ENCODE measurements around the gene BMERB1. TPM values are rescaled to one million over a fixed set of nuclear protein-coding genes. Genes with fewer than 3 reads are reported as not detected.

The BMERB1 gene
- total and polyA plus RNA-seq, 9 of the 15 experiments (the other 6 are each of a cell fraction or from before 2014, with no cell fraction given) = 0.29 to 2.9 (median 0.94) TPM

DNA sequence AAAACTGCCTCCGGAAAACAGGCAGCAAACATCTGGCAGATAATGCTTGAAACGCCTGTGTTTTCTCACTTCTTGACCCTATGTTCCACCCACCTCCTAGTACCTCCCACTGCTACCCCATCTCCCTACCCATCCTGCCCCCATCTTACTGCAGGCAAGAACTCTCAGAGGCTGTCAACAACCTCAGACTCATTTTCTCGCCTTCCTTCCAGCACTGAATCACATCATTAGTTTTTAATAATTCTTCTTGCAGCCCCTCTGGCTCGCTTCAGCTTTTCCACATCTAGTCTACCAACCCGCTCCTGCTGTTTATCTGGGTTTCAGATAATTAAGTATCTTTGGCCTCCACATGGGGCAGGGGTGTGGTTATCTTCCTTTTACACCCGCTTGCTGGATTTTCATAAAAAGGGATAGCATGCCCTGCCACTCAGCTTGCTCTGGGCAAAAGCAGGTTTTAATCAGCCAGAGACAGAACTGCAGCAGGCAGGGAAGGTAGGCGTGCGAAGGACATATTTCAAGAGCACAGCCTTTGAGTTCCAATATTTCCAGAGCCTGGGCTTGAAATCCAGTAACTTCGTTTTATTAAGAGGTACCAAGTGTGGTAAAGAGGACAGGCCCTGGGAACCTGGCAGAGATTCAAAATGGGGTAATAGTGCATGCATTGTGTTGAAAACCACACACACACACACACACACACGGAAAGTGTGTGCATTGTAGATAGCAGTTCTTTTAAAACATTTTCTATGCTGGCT lies 87.5 kb downstream of the BMERB1 start (continued):
- TF ChIP-seq, protein P1, sequence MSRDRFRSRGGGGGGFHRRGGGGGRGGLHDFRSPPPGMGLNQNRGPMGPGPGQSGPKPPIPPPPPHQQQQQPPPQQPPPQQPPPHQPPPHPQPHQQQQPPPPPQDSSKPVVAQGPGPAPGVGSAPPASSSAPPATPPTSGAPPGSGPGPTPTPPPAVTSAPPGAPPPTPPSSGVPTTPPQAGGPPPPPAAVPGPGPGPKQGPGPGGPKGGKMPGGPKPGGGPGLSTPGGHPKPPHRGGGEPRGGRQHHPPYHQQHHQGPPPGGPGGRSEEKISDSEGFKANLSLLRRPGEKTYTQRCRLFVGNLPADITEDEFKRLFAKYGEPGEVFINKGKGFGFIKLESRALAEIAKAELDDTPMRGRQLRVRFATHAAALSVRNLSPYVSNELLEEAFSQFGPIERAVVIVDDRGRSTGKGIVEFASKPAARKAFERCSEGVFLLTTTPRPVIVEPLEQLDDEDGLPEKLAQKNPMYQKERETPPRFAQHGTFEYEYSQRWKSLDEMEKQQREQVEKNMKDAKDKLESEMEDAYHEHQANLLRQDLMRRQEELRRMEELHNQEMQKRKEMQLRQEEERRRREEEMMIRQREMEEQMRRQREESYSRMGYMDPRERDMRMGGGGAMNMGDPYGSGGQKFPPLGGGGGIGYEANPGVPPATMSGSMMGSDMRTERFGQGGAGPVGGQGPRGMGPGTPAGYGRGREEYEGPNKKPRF (IDR thresholded peaks at IDR 0.05; ENCODE audit: low read depth, low read length) = no peak
- TF ChIP-seq, protein P2, sequence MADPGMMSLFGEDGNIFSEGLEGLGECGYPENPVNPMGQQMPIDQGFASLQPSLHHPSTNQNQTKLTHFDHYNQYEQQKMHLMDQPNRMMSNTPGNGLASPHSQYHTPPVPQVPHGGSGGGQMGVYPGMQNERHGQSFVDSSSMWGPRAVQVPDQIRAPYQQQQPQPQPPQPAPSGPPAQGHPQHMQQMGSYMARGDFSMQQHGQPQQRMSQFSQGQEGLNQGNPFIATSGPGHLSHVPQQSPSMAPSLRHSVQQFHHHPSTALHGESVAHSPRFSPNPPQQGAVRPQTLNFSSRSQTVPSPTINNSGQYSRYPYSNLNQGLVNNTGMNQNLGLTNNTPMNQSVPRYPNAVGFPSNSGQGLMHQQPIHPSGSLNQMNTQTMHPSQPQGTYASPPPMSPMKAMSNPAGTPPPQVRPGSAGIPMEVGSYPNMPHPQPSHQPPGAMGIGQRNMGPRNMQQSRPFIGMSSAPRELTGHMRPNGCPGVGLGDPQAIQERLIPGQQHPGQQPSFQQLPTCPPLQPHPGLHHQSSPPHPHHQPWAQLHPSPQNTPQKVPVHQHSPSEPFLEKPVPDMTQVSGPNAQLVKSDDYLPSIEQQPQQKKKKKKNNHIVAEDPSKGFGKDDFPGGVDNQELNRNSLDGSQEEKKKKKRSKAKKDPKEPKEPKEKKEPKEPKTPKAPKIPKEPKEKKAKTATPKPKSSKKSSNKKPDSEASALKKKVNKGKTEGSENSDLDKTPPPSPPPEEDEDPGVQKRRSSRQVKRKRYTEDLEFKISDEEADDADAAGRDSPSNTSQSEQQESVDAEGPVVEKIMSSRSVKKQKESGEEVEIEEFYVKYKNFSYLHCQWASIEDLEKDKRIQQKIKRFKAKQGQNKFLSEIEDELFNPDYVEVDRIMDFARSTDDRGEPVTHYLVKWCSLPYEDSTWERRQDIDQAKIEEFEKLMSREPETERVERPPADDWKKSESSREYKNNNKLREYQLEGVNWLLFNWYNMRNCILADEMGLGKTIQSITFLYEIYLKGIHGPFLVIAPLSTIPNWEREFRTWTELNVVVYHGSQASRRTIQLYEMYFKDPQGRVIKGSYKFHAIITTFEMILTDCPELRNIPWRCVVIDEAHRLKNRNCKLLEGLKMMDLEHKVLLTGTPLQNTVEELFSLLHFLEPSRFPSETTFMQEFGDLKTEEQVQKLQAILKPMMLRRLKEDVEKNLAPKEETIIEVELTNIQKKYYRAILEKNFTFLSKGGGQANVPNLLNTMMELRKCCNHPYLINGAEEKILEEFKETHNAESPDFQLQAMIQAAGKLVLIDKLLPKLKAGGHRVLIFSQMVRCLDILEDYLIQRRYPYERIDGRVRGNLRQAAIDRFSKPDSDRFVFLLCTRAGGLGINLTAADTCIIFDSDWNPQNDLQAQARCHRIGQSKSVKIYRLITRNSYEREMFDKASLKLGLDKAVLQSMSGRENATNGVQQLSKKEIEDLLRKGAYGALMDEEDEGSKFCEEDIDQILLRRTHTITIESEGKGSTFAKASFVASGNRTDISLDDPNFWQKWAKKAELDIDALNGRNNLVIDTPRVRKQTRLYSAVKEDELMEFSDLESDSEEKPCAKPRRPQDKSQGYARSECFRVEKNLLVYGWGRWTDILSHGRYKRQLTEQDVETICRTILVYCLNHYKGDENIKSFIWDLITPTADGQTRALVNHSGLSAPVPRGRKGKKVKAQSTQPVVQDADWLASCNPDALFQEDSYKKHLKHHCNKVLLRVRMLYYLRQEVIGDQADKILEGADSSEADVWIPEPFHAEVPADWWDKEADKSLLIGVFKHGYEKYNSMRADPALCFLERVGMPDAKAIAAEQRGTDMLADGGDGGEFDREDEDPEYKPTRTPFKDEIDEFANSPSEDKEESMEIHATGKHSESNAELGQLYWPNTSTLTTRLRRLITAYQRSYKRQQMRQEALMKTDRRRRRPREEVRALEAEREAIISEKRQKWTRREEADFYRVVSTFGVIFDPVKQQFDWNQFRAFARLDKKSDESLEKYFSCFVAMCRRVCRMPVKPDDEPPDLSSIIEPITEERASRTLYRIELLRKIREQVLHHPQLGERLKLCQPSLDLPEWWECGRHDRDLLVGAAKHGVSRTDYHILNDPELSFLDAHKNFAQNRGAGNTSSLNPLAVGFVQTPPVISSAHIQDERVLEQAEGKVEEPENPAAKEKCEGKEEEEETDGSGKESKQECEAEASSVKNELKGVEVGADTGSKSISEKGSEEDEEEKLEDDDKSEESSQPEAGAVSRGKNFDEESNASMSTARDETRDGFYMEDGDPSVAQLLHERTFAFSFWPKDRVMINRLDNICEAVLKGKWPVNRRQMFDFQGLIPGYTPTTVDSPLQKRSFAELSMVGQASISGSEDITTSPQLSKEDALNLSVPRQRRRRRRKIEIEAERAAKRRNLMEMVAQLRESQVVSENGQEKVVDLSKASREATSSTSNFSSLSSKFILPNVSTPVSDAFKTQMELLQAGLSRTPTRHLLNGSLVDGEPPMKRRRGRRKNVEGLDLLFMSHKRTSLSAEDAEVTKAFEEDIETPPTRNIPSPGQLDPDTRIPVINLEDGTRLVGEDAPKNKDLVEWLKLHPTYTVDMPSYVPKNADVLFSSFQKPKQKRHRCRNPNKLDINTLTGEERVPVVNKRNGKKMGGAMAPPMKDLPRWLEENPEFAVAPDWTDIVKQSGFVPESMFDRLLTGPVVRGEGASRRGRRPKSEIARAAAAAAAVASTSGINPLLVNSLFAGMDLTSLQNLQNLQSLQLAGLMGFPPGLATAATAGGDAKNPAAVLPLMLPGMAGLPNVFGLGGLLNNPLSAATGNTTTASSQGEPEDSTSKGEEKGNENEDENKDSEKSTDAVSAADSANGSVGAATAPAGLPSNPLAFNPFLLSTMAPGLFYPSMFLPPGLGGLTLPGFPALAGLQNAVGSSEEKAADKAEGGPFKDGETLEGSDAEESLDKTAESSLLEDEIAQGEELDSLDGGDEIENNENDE (IDR thresholded peaks at IDR 0.05; ENCODE audit: low read depth, low read length) = no peak
- no peak for TF ChIP-seq NFE2 (IDR thresholded peaks at IDR 0.05; ENCODE audit: low read depth)
- no peak for TF ChIP-seq SNRNP70 (optimal IDR thresholded peaks at IDR 0.05; ENCODE audit: low read depth, low read length)
- TF ChIP-seq RFX5 (IDR thresholded peaks at IDR 0.05; ENCODE audit: low read depth, low read length) = no peak
- TF ChIP-seq TBP (optimal IDR thresholded peaks at IDR 0.05; ENCODE audit: low read depth, low read length) = peak; percentile 4
- TF ChIP-seq ZNF431 (CRISPR knock-in tag; IDR thresholded peaks at IDR 0.05) = no peak
- TF ChIP-seq ZNF134 (CRISPR knock-in tag; conservative IDR thresholded peaks at IDR 0.05) = peak; percentile 40; the same call in 1 of the 2 replicates
- no peak for TF ChIP-seq ILK (tag; IDR thresholded peaks at IDR 0.05; ENCODE audit: borderline replicate concordance, low read depth)
- no peak for TF ChIP-seq HNRNPH1 (optimal IDR thresholded peaks at IDR 0.05; ENCODE audit: low read depth, low read length)

Data from K562 (cell line).